Activated naive CD8-positive, alpha-beta T cell treated with anti-CD3 and anti-CD28 coated beads for 36 hours (primary cell): Measurements from ENCODE around the gene ZHX3. TPM values are rescaled to one million over a fixed set of nuclear protein-coding genes. Genes with fewer than 3 reads are reported as not detected.
A peak's percentile ranks its signal among the peaks of the same experiment; 100 is the strongest.

ENCODE experiments used
- DNase-seq: peaks from one replicate; pipeline ENCODE4 v3.0.0; 2021
- H3K27ac Mint-ChIP-seq: one replicate; pipeline ENCODE4 v1.8.0; 2022; ENCODE audit warnings: mild to moderate bottlenecking, moderate library complexity, mixed read lengths
- H3K27me3 Mint-ChIP-seq: one replicate; pipeline ENCODE4 v1.8.0; 2022; ENCODE audit warnings: mild to moderate bottlenecking, mixed read lengths
- H3K36me3 Mint-ChIP-seq: one replicate; pipeline ENCODE4 v1.8.0; 2021; ENCODE audit warnings: mild to moderate bottlenecking, mixed read lengths
- H3K4me1 Mint-ChIP-seq: one replicate; pipeline ENCODE4 v1.8.0; 2021; ENCODE audit warnings: mixed read lengths
- H3K4me3 Mint-ChIP-seq: one replicate; pipeline ENCODE4 v1.8.0; 2022; ENCODE audit warnings: mild to moderate bottlenecking, moderate library complexity, mixed read lengths
- H3K9me3 Mint-ChIP-seq: one replicate; pipeline ENCODE4 v1.8.0; 2022; ENCODE audit warnings: mixed read lengths
- total RNA-seq, 2 experiments: library from RNA; stranded (reverse); gene quantifications; one replicate each; pipeline ENCODE4 v1.2.3, GENCODE V29; 2021

The ZHX3 gene
- total RNA-seq, 2 experiments from 2014 or later, result 15.5 to 17.6 TPM

DNA sequence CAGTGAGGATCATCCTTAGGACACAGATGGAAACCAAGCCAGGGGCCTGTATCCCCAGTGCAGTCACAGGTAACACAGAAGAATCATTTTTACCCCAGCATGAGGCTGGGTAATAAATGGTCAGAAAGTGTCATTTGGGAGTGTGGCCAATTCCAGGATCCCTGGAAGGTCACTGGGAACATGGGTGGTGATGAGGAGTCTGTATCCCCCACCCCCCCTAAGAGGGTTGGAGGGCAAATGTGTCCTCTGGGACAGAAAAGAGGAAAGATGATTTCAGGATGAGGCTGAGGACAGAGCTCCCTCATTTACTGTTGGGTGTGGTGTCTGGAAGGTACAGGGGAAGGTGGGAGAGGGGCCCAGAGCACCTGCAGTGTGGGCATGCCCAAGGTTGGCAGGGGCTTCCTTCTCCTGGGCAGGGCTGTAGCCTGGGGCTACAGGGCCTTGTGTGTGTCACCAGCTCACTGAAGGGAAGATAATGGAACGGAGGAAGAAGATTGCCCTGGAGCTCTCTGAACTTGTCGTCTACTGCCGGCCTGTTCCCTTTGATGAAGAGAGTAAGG, 145.7 kb downstream of the ZHX3 start:
- Mint-ChIP-seq H3K4me3 (no peak overlapping the region), H3K9me3 (no peaks in the 10 kb centered on the region), H3K4me1 (peaks cover 50% of the 10 kb centered on the region), H3K27me3 (no peaks in the 10 kb centered on the region), H3K36me3 (peaks cover 27% of the 10 kb centered on the region), H3K27ac (peak overlapping the region; percentile 60)
- no peak for DNase-seq

DNA sequence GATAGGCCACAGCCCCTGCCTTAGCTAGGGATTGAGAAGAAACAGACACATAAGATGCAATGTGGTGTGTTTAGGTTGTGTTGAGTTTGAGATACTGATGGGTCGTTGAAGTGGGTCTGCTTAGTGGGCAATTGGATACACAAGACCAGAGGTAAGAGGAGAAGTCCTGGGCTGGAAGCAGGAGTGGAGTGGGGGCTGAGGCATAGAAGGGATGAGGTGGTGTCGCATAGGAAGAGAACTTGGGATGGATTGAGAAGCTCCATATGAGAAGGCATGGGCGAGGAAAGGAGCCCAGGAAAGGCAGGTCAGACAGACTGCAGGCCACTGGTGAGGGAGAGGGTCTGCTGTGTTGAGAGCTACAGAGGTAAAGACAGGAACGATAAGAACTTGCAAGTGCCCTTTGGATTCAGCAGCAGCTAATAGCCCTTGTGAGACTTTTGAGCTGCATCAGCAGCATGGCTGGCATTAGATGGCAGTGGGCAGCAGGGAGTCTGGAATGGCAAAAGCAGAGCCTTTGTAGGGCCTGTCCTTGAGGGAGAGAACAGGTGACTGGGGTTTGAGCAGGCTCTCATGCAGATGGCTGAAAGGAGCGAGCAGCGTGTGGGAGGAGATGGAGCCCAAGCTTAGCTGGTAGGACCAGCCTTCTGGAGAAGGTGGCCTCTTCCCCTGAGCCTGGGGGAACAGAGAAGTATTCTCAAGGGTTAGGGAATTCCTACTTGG, 147.0 kb downstream of the ZHX3 start:
- H3K27me3 Mint-ChIP-seq, result no peaks in the 10 kb centered on the region
- H3K27ac Mint-ChIP-seq, result peak overlapping the region; percentile 31
- peaks cover 37% of the 10 kb centered on the region for H3K36me3 Mint-ChIP-seq
- H3K4me1 Mint-ChIP-seq, result peaks cover 55% of the 10 kb centered on the region
- no peak overlapping the region for H3K4me3 Mint-ChIP-seq
- no peak for DNase-seq
- H3K9me3 Mint-ChIP-seq, result no peaks in the 10 kb centered on the region

DNA sequence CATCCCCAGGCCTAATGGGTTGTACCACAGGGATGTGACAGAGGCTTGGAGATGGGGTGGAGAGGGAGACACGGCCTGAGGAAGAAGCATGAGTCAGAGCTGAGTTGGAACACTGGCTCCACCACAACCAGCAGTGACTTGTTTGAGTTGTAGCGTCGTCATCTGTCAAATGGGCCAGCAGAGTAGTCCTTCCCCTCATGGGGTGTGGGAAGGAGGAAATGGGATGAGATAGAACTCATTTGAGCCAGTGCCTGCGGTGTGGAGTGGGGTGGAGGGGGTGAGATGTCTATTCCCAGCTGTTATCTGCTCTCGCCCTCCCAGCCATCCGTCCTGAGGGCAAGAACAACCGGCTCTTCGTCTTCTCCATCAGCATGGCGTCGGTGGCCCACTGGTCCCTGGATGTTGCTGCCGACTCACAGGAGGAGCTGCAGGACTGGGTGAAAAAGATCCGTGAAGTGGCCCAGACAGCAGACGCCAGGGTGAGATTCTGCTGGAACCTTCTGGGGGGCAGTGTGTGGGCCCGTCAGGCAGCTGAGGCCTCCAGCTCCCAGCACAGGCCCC, 147.7 kb downstream of the ZHX3 start:
- H3K36me3 Mint-ChIP-seq, result peaks cover 42% of the 10 kb centered on the region
- no peak for DNase-seq
- H3K4me1 Mint-ChIP-seq, result peaks cover 57% of the 10 kb centered on the region
- H3K4me3 Mint-ChIP-seq, result no peak overlapping the region
- H3K27me3 Mint-ChIP-seq, result no peaks in the 10 kb centered on the region
- H3K9me3 Mint-ChIP-seq, result no peaks in the 10 kb centered on the region
- H3K27ac Mint-ChIP-seq, result peak overlapping the region; percentile 18

DNA sequence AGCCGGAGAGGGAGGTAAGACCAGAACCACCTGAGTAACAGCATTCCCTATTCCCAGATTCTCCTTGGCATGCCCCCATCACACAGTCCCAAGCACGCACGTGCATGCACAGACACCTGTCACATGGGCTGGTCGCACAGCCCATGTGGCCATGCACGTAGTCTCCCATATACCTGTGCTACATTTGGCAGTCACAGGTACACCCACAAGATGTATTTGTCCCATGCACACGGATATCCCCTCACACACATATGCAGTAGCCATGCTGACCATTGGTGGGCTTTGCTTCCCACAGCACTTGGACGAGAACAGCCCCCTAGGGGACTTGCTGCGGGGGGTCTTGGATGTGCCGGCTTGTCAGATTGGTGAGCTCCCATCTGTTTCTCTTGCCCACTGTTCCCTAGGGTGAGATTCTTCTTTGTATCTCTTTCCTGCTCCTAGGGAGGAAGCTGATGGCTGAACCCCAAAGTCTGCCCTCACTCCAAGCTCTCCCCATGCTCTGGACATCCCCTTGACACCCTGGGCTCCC, 148.3 kb downstream of the ZHX3 start:
- Mint-ChIP-seq H3K9me3 (no peaks in the 10 kb centered on the region), H3K27me3 (no peaks in the 10 kb centered on the region), H3K27ac (peak overlapping the region; percentile 18), H3K4me1 (peaks cover 57% of the 10 kb centered on the region), H3K4me3 (no peak overlapping the region), H3K36me3 (peaks cover 49% of the 10 kb centered on the region)
- no peak for DNase-seq

DNA sequence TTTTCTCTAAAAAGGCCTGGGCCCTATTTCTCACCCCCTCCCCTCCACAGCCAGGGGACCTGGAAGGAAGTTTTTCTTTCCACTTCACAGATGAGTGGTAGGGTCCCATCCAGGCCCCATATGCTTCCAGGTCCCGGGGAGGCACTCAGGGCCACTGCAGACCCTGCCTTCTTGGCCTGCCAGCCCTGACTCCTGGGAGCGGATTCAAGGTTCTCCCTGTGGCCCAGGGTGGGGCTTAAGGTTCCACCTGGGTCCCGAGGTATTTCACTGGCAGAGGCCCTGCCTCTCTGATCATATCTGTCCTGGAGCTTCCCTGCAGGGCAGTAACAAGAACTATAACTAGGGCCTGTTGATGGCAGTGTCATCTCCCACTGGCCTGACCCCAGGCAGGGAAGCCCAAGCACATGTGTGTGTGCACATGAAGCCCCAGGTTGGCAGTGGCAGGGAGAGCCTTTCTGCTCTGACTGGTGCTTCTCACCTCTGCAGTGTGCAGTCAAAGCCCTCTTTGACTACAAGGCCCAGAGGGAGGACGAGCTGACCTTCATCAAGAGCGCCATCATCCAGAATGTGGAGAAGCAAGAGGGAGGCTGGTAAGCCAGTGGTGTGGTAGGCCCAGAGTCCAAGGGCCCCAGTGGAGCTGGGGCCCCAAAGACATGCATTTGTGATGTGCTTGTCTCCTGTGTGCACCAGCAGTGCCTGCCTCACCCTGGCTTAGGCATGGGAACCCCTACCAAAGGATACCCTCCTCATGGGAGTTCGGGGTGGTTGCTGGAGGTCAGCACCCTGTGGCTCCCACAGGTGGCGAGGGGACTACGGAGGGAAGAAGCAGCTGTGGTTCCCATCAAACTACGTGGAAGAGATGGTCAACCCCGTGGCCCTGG, 149.0 kb downstream of the ZHX3 start:
- no peaks in the 10 kb centered on the region for H3K9me3 Mint-ChIP-seq
- no peak for DNase-seq
- no peaks in the 10 kb centered on the region for H3K27me3 Mint-ChIP-seq
- H3K36me3 Mint-ChIP-seq, result peaks cover 52% of the 10 kb centered on the region
- peak overlapping the region; percentile 44 for H3K27ac Mint-ChIP-seq
- peaks cover 58% of the 10 kb centered on the region for H3K4me1 Mint-ChIP-seq
- H3K4me3 Mint-ChIP-seq, result no peak overlapping the region

DNA sequence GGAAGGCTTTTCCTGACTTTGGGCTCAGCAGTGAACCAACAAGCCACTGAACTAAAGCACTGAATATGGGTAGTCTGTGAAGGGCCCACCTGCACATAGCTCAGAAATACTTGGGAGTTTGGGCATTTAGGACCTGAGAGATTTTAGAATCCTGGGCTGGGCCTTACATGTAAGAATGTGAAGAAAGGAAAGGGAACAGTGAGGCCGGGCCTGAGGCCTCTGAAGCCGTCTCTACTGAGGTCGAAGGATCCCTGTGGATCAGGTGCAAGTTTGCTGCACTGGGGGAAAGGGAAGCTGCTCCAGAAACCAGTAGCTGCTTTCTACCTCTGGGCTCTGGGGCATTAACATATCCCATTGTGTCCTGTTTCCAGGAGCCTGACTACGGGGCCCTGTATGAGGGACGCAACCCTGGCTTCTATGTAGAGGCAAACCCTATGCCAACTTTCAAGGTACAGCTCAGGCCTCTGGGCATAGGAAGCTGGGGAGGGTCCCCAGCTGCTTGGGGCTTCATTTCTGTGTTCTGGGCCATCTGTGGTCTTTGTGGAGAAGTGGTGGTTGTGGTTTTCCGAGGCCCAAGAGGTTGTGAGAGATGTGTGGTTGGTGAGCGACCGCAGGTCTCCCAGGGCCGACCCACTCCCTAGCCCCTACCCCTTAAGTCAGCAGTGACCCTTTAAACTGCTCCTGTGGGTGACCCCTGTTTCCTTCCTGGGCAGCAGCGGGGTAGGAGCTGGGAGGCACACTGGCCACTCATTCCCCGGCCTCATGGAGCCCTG, 149.9 kb downstream of the ZHX3 start:
- Mint-ChIP-seq H3K4me3 (no peak overlapping the region), H3K36me3 (peaks cover 58% of the 10 kb centered on the region), H3K27ac (peak overlapping the region; percentile 45), H3K9me3 (no peaks in the 10 kb centered on the region), H3K4me1 (peaks cover 60% of the 10 kb centered on the region), H3K27me3 (no peaks in the 10 kb centered on the region)
- no peak for DNase-seq

DNA sequence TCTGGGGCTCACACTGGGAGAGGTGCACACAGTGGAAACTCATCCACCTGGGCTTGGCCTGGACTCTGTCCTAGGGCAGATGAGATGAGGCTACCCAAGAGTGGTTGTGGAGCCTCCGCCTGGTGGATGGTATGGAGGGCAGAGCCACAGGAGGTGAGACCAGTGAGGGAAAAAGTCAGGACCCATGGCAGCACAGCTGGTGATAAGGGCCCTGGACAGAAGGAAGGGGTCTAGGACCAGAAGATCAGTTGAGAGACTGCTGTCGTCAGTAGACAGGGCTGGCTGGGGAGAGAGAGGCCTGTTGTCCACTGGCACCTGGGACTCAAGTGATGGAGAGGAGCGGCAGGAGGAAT, 150.4 kb downstream of the ZHX3 start:
- peaks cover 62% of the 10 kb centered on the region for H3K36me3 Mint-ChIP-seq
- H3K9me3 Mint-ChIP-seq, result no peaks in the 10 kb centered on the region
- no peaks in the 10 kb centered on the region for H3K27me3 Mint-ChIP-seq
- H3K27ac Mint-ChIP-seq, result peak overlapping the region; percentile 45
- DNase-seq, result no peak
- no peak overlapping the region for H3K4me3 Mint-ChIP-seq
- peaks cover 59% of the 10 kb centered on the region for H3K4me1 Mint-ChIP-seq

DNA sequence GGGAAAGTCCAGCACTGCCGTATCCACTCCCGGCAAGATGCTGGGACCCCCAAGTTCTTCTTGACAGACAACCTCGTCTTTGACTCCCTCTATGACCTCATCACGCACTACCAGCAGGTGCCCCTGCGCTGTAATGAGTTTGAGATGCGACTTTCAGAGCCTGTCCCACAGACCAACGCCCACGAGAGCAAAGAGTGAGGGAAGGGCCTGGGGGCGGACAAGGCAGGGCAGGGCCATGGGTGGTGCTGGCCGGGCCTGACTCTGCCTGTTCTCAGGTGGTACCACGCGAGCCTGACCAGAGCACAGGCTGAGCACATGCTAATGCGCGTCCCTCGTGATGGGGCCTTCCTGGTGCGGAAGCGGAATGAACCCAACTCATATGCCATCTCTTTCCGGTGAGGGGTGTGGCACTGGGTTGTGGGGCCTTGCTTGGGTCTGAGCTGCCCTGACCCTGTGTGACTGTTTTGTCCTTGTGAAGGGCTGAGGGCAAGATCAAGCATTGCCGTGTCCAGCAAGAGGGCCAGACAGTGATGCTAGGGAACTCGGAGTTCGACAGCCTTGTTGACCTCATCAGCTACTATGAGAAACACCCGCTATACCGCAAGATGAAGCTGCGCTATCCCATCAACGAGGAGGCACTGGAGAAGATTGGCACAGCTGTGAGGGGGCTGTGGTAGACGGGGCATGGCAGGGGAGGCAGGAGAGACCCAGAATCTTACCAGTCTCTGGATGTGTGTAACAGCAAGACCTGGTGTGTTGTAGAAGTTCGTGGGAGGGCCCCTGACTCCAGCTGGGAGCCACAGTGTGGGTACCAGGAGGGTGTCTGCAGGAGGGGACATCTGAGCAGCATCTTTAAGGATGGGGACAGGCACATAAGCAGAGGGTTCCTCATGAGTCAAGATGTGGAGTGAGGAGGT, 151.1 kb downstream of the ZHX3 start:
- no peak for DNase-seq
- Mint-ChIP-seq H3K9me3 (no peaks in the 10 kb centered on the region), H3K27ac (peak overlapping the region; percentile 45), H3K27me3 (no peaks in the 10 kb centered on the region), H3K4me1 (peaks cover 58% of the 10 kb centered on the region), H3K4me3 (no peak overlapping the region), H3K36me3 (peaks cover 61% of the 10 kb centered on the region)

DNA sequence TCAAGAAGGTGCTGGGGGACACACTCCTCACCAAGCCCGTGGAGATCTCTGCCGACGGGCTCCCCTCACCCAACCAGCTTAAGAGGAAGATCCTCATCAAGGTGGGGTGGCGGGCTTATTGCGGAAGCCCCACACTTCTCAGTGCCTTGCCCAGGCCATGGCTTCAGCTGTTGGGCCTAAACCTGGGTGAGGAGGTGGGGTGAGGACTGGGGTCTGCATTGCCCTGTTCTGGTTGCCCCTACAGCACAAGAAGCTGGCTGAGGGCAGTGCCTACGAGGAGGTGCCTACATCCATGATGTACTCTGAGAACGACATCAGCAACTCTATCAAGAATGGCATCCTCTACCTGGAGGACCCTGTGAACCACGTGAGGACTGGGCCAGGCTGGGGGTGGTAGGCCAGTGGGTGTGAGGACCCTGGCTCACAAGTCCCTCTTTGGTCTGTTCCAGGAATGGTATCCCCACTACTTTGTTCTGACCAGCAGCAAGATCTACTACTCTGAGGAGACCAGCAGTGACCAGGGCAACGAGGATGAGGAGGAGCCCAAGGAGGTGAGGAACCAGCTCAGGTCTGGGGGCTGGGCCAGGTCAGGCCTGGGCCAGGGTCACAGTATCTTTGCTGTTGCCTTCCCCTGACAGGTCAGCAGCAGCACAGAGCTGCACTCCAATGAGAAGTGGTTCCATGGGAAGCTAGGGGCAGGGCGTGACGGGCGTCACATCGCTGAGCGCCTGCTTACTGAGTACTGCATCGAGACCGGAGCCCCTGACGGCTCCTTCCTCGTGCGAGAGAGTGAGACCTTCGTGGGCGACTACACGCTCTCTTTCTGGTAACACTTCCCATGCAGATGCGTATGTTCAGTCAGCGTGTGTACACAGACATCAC, 152.3 kb downstream of the ZHX3 start:
- Mint-ChIP-seq H3K4me1 (peaks cover 62% of the 10 kb centered on the region), H3K27me3 (no peaks in the 10 kb centered on the region), H3K4me3 (no peak overlapping the region), H3K9me3 (no peaks in the 10 kb centered on the region), H3K36me3 (peaks cover 64% of the 10 kb centered on the region), H3K27ac (peak overlapping the region; percentile 87)
- no peak for DNase-seq

DNA sequence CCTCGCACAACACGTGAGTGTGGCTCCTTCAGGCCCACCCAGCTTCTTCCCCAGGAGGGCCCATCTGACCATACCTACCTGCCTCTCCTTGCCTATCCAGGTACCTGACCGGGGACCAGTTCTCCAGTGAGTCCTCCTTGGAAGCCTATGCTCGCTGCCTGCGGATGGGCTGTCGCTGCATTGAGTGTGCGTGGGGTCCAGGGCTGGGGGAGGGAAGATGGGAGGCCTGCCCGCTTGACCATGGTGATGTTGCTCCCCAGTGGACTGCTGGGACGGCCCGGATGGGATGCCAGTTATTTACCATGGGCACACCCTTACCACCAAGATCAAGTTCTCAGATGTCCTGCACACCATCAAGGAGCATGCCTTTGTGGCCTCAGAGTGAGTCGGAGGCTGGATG, 153.7 kb downstream of the ZHX3 start:
- DNase-seq, result no peak
- peaks cover 69% of the 10 kb centered on the region for H3K4me1 Mint-ChIP-seq
- H3K36me3 Mint-ChIP-seq, result peaks cover 75% of the 10 kb centered on the region
- H3K9me3 Mint-ChIP-seq, result no peaks in the 10 kb centered on the region
- no peaks in the 10 kb centered on the region for H3K27me3 Mint-ChIP-seq
- peak overlapping the region; percentile 87 for H3K27ac Mint-ChIP-seq
- no peak overlapping the region for H3K4me3 Mint-ChIP-seq

DNA sequence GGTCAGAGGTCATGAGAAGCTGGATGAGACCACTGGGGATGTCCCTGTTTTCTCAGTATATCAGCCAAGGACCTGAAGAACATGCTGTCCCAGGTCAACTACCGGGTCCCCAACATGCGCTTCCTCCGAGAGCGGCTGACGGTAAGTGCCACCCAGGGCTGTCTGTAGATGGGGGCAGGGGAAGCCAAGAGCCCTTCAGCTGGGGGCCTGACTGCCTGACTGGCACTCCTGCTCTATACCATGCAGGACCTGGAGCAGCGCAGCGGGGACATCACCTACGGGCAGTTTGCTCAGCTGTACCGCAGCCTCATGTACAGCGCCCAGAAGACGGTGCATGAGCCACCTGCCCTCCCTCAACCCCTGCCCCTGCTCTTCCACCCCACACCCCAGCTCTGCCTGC, 155.1 kb downstream of the ZHX3 start:
- H3K9me3 Mint-ChIP-seq, result no peaks in the 10 kb centered on the region
- peaks cover 78% of the 10 kb centered on the region for H3K4me1 Mint-ChIP-seq
- H3K27ac Mint-ChIP-seq, result peak overlapping the region; percentile 87
- H3K27me3 Mint-ChIP-seq, result no peaks in the 10 kb centered on the region
- DNase-seq, result no peak
- peaks cover 86% of the 10 kb centered on the region for H3K36me3 Mint-ChIP-seq
- H3K4me3 Mint-ChIP-seq, result peak overlapping the region; percentile 33

DNA sequence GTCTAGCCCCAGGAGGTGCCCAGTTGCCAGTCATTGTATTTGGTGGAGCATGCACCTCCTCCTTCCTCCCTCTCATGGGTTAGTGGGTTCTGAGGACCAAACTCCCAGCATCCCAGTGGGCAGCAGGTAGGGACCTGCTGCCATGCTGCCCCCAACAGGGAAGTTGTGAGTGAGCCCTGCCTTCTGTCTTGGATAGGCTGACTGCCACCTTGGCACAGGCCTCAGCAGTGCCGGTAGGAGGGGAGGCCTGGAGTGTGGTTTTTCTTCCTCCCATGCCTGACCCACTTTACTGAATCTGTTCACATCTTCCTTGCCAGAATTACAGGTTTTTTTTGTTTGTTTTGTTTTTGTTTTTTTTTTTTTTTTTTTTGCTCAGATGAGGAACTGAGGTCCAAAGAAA, 155.6 kb downstream of the ZHX3 start:
- Mint-ChIP-seq H3K9me3 (no peaks in the 10 kb centered on the region), H3K4me1 (peaks cover 77% of the 10 kb centered on the region), H3K36me3 (peaks cover 81% of the 10 kb centered on the region), H3K27me3 (no peaks in the 10 kb centered on the region), H3K27ac (peak overlapping the region; percentile 87), H3K4me3 (peak overlapping the region; percentile 51)
- DNase-seq, result no peak

DNA sequence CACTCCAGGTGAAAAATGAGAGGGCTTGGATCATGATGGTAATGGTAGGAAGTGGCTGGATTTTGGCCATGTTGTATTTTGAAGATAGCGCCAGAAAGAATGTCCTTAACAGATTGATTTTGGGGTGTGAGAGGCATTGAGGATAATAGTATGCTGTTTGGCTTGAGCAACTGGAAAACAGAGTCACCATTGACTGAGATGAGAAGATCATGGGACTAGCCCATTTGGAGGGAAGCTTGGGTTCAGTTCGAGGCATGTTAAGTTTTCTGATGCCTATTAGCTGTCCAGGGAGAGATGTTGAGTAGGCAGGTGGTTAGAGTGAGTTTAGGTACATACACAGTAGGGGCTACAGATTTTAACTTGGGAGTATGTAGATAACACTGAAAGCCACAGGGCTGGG, 156.8 kb downstream of the ZHX3 start:
- DNase-seq, result no peak
- peaks cover 71% of the 10 kb centered on the region for H3K36me3 Mint-ChIP-seq
- peaks cover 79% of the 10 kb centered on the region for H3K4me1 Mint-ChIP-seq
- H3K27ac Mint-ChIP-seq, result peak overlapping the region; percentile 97
- H3K27me3 Mint-ChIP-seq, result no peaks in the 10 kb centered on the region
- peak overlapping the region; percentile 5 for H3K4me3 Mint-ChIP-seq
- no peaks in the 10 kb centered on the region for H3K9me3 Mint-ChIP-seq
